CD1c-positive myeloid dendritic cell (primary cell): ENCODE measurements around the gene GRK5.
"Not testable (repeated sequence)": the region's sequence is repeated elsewhere in the genome, so short reads cannot be mapped to it uniquely, and the experiment has no call there.

Source experiments
- DNase-seq: peaks from one replicate; pipeline ENCODE4 v3.0.0-alpha.2; 2016; ENCODE audit errors: extremely low spot score

GRK5 gene

GRCh38 chr10:119222537-119222936 lies 15.2 kb downstream of the GRK5 start:
- DNase-seq, result no peak

- DNase-seq, result no peak
Observed at GRCh38 chr10:119222966-119223386, 15.6 kb downstream of the GRK5 start.

- DNase-seq, result no peak
Observed at GRCh38 chr10:119225083-119225658, 17.8 kb downstream of the GRK5 start.

GRCh38 chr10:119227825-119228224 lies 20.5 kb downstream of the GRK5 start:
- no peak for DNase-seq

- DNase-seq, result no peak
Observed at GRCh38 chr10:119231654-119232053, 24.3 kb downstream of the GRK5 start.

- not testable (repeated sequence) for DNase-seq
Observed at GRCh38 chr10:119232439-119232838, 25.1 kb downstream of the GRK5 start.

GRCh38 chr10:119233123-119233820 lies 25.9 kb downstream of the GRK5 start:
- DNase-seq, result no peak

- DNase-seq, result no peak
Observed at GRCh38 chr10:119233821-119234220, 26.4 kb downstream of the GRK5 start.

- no peak for DNase-seq
Observed at GRCh38 chr10:119235356-119235755, 28.0 kb downstream of the GRK5 start.

- DNase-seq, result no peak
Observed at GRCh38 chr10:119237722-119238436, 30.5 kb downstream of the GRK5 start.

- DNase-seq, result no peak
Observed at GRCh38 chr10:119238577-119238976, 31.2 kb downstream of the GRK5 start.

GRCh38 chr10:119239015-119239414 lies 31.6 kb downstream of the GRK5 start:
- DNase-seq, result not testable (repeated sequence)

GRCh38 chr10:119239630-119240029 lies 32.3 kb downstream of the GRK5 start:
- not testable (repeated sequence) for DNase-seq

GRCh38 chr10:119241066-119241465 lies 33.7 kb downstream of the GRK5 start:
- no peak for DNase-seq

GRCh38 chr10:119242186-119242585 lies 34.8 kb downstream of the GRK5 start:
- DNase-seq, result no peak

GRCh38 chr10:119243488-119243887 lies 36.1 kb downstream of the GRK5 start:
- DNase-seq, result no peak

- no peak for DNase-seq
Observed at GRCh38 chr10:119243967-119244366, 36.6 kb downstream of the GRK5 start.

GRCh38 chr10:119245272-119245671 lies 37.9 kb downstream of the GRK5 start:
- DNase-seq, result no peak

- no peak for DNase-seq
Observed at GRCh38 chr10:119246862-119247549, 39.6 kb downstream of the GRK5 start.

GRCh38 chr10:119247550-119247894 lies 40.2 kb downstream of the GRK5 start:
- no peak for DNase-seq

- no peak for DNase-seq
Observed at GRCh38 chr10:119248184-119248583, 40.8 kb downstream of the GRK5 start.

GRCh38 chr10:119248681-119249080 lies 41.3 kb downstream of the GRK5 start:
- DNase-seq, result no peak
